ENCODE measurements around the gene TMPRSS5. TPM values are rescaled to one million over a fixed set of nuclear protein-coding genes. Genes with fewer than 3 reads are reported as not detected.
A peak's percentile ranks its signal among the peaks of the same experiment; 100 is the strongest.
"Not testable (repeated sequence)": the region's sequence is repeated elsewhere in the genome, so short reads cannot be mapped to it uniquely, and the experiment has no call there.

The TMPRSS5 gene
- total RNA-seq, 1 donor from 2014 or later = not detected

DNA sequence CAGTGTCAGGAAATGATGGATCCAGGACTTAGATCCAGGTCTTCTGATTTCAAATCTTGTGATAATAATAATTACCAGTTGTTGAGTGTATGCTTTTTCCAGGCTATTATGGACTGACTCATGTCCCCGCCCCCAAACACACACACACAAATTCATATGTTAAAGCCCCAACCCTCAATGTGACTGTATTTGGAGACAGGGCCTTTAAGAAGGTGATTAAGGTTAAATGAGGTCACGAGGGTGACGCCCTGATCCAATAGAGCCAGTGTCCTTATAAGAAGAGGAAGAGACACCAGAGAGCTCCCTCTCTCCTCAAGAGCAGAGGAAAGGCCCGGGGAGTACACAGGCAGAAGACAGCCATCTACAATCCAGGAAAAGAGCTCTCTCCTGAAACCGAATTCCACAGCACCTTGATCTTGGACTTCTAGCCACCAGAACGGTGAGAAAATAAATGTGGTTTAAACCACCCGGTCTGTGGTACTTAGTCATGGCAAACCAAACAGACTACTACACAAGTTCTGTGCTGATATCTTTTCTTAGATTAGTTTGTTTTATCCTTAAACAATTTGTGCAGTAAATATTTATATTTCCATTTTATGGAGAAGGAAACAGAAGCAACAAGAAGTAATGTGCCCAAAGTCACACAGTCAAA, 8.2 kb downstream of the TMPRSS5 start:
- DNase-seq (ENCODE audit: low read depth) = no peak

DNA sequence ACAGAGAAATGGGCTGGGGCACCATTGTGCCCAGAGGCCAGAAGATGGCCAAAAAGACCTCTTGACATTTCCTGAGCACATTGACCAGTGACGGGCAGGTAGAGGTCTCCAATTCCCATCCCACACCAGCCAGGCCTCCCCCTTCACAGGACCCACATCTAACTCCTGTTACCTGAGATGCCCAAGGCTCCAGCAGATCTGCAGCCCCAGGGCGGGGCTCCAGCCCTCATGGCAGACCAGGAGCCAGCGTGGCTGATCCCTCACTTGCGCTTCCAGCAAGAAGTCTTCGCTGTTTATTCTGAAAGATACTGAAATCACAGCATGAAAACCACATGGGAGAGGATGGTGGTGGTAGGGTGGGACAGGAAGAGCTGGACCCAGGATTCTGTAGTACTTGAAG, 9.0 kb downstream of the TMPRSS5 start:
- DNase-seq (ENCODE audit: low read depth) = no peak

DNA sequence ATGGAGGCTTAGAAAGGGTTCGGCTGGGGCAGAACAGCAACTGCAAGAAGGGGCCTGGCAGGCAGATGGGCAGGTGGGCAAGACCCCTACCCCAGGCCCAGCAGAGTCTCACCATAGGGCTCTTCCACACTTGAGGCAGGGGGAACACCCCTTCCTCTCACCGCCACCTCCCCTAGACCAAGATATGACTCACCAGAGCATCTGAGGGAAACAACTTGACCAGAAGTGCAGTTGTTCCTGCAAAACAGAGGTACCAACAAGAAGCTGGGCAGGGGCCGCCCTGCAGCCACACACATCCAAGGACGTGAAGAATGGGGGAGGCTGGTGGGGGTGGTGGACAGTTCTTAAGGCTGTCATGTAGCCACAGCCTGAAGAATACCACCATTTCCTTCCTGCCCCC, 10.9 kb downstream of the TMPRSS5 start:
- no peak for DNase-seq (ENCODE audit: low read depth)

DNA sequence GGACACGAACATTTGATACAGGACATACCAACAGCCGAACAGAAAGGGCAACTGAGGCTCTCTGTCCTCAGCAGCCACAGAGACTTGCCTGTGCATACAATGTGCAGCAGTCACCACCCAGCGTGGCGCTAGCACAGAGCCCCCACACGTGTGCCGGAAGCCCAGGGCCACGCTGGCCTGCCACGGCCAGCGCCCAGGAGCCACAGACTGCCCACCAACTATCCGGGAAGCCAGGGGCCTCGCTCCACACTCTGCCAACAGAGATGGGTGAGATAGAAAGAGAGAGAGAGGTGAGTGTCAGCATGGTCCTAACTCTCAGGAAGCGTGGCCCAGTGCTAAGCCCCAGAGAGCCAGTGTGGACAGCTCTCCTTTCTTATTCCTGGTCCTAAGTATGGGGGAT, 11.7 kb downstream of the TMPRSS5 start:
- no peak for DNase-seq (ENCODE audit: low read depth)

DNA sequence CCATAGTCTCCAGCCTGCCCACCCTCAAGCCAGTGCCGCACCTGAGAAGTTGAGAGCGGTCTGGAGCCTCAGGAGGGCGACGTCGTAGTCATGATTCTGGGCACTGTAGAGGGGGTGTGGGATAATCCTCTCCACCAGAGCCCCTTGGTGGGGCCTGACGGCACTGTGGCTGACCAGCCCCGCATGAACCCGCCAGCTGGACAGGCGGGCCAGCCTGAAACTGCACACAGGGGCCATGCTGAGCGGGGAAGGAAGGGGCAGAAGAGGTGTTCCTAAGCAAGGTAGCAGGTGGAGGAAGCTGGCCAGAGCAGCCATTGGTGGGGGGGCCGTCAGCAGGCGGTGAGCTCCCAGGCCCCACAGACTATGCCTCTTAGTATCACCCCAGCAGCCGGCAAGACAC, 13.1 kb downstream of the TMPRSS5 start:
- DNase-seq (ENCODE audit: low read depth) = no peak

DNA sequence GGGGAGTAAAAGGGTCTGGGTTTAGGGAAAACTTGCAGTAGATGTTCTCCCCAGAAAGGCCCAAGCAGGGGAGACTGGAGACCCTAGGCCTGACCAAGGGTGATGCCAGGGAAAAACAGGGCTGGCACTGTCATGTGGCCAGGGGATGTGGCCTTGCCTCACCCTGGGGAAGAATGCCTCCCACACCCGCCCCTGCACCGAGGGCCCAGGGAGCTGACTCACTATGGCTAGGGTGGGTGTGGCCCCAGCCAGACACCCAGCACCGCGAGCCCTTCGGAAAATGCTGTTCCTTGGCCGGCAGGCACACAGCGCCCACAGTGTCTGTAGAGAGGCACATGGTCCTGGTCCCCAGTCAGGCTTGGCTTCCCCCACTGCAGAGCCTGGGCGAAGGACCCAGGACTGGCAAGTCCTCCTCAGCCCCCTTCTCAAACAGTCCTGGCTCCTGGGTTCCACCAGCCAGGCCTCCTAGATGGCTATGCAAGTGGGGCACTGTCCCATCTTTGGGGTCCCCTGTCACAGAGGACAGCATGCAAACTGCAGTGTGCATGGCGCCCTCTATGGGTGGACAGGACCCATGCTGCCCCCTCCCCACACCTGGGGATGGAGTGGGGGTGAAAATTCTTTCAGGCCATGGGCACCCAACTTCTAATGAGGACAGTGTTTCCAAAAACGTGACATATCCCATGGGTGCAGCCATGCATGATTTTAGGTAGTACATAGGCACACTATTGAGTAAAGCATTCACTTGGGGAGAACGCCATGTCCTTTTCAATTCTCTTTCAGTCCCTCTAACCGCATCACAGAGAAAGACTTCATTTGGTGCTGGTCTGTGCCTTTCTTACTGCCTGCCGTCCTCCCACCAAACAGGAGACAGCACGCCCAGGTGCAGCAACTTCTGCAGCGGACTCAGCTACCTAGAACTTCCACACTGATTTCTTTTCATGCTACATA, 15.2 kb downstream of the TMPRSS5 start:
- DNase-seq (ENCODE audit: low read depth) = peak; percentile 76

DNA sequence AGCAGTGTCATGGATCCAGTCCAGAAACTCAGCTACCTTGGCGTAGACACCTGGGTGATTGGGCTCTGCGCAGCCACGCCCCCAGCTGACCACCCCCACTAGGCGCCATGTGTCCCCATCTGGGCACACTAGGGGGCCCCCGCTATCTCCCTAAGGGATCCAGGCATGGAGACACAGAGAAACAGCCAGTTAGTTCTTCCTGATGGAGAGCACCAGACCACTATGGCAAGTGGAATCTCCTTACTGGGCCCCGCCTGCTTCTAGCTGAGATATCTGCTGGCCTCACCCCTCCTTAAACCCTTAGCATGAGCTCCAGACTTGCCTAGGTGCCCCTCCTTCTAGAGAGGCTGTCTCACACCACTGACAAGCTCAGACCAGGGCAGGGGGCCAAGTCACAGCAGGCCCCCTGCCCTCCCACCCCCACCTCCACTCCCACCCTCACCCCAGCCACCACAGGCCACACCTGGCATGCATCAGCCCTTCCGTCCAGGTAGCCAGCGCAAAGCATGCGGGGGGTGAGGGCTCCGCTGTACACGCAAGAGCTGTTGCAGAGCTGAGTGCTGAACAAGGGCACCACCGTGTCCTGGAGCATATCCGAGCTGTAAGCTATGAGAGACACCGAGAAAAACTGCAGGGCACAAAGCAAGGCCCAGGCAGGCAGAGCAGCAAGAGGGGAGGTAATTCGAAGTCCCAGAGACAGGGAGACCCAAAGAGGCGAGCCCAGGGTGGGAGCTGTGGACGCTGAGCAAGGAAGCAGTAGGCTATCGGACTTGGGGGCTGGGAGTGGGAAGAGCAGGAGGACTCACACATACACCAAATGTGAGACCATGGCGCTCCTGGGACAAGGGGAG, 16.1 kb downstream of the TMPRSS5 start:
- DNase-seq (ENCODE audit: low read depth) = no peak

DNA sequence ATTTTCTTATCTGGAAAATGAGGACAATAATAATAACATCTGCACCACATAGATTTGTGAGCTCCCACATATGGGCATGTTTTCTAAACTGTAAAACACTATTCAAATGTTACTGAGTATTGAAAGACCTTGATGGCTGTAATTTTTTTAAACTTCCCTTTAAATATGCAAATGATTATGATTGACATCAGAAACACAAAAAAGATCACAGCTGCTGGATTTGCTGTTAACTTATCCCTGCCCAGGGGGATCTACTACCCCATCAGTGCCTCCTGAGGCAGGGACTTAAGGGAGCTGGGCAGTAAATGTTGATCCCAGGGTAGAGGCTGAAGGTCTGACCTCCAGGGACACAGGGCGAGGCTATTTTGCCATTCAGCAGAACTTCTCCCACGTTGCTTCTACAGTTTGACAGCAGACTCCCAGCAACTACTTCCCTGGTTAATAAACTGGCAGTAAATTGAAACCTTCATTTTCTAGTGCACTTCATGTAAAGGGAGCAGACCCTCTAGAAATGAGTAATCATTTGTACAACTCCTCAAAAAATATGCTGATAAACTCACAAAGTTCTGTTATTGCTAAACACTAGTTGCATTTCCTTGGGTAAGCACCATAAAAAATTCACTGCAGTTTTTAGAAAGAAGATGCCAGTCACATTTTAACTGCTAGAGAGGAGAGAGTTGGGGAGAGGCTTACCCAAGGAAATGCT, 20.3 kb downstream of the TMPRSS5 start:
- no peak for DNase-seq (ENCODE audit: low read depth)

DNA sequence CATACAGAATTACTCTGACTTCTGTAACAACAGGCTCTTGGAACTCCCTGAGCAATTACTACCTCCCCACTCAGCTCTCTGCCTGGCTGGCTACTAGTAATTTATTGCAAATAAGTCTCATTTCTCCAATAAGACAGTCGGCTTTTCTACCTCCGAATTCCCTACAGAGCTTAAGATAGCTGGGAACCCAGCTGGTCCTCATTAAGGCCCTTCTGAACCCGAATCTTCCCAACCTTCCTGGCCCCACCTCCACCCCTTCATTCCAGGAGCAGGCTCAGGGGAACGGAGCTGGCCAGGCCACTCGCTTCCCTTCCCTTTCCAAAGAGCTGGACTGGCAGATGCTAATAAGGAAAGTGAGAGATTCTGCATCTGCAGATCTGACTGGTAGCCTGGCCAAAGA, 21.6 kb downstream of the TMPRSS5 start:
- no peak for DNase-seq (ENCODE audit: low read depth)

DNA sequence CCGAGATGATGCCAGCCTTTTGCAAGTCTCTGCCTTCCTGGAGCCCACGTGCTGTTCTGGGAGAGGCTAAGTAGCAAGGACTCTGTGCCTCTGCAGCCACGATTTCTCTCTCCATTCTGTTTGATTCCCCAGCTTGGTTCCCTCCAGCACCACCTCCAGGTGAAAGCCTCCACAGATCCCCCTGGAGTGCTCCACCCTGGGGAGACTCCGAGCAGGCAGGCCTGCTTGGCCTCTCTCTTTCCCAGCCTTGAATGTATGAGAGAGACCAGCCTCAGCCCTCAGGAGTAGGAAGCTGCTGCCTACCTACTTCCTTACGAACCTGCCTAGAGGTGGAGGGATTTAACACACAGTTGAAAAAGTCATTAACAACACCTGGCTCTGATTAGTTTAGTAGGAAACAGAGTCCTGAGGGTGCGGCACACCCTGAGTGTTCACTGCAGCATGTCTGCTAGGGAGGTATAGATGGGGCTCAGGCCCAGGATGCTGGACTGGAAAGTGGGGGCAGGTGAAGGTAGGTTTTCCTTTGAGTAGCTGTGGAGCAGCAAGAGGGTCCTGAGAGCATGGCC, 22.5 kb downstream of the TMPRSS5 start:
- no peak for DNase-seq (ENCODE audit: low read depth)

DNA sequence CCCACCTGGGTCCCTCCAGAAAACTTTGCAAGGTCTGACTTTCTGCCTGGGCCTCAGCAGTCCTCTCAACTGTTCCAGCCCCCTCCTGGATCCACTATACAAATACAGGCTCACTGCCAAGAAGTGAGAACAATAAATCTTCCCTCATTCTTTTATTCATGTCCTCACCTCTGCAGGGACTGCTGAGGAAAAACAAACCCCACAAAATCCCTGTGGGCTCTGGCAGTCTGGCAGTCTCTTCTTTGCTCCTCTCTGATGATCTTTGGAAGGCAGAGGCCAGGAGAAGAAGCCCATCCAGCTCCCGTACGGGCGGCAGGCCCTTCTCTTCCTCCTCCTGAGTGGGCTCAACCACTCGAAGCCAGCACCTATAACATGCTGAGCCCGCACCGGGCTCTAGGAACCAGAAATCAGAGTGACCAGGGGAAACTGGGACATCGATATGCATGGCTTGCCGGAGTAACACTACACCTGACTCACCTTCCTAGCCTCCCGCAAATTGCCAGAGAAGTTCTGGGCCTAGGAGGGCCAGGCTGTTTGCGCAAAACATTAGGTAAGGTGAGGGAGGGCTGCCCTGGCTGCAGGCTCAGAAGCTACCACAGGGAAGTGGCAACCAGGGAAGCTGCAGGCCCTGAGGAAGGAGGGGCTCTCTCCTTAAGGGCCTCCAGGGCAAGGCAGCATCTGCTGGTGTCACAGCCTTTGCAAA, 24.2 kb downstream of the TMPRSS5 start:
- peak; percentile 73 for DNase-seq (ENCODE audit: low read depth)

DNA sequence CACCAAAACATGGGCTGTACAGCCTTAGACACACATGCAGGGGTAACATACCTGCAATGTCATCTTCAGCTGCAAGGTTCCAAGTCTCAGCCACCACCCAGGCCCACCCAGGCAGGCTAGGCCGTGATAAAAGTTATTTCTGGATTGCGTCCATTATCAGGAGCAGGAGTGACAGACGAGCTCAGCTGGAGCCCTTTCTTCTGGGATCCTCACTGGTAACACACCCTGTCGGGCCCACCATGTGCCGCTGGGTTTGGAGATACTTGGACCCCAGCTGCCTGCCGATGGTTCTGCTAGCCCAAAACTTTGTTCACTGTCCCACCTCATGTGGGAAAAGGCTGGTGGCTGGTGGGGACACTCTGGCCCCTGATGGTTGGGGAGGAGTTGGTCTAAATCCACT, 24.8 kb downstream of the TMPRSS5 start:
- no peak for DNase-seq (ENCODE audit: low read depth)

DNA sequence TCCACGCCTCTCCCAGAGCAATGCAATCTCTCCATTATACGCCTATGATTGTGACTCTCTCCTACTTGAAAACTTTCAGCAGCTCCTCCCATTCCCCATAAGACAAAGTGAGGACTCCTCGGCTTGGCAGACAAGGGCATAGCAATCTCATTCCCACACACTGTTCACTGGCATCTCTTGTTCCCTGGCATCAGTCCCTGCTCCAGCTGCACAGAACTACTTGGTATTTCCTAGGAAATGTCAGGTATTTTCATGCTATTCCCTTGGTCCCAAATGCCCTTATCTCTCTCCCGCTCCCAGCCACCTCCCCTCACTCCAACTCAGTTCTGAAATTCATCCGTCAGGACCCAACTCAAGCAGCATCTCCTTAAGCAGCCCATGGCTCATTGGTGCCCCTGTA, 28.4 kb downstream of the TMPRSS5 start:
- no peak for DNase-seq (ENCODE audit: low read depth)

DNA sequence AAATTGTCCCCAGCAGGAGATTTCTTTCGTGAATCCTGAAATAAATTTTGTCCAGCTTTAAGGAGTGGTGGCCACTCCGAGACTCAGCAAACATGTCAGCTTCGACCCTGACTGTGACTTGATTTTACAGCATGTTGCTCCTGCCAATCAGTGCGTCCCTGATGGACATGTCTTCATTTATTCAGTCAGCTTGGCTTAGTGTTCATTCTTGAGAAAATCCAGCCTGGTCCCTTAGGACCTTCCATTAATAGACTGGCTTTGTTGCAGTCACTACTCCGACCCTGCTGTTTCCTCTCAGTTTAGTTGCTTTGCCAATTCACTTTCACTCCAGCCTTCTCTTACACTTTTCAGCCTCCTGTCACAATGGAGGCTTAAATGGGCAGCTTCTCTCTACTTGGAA, 30.5 kb downstream of the TMPRSS5 start:
- DNase-seq (ENCODE audit: low read depth) = no peak

DNA sequence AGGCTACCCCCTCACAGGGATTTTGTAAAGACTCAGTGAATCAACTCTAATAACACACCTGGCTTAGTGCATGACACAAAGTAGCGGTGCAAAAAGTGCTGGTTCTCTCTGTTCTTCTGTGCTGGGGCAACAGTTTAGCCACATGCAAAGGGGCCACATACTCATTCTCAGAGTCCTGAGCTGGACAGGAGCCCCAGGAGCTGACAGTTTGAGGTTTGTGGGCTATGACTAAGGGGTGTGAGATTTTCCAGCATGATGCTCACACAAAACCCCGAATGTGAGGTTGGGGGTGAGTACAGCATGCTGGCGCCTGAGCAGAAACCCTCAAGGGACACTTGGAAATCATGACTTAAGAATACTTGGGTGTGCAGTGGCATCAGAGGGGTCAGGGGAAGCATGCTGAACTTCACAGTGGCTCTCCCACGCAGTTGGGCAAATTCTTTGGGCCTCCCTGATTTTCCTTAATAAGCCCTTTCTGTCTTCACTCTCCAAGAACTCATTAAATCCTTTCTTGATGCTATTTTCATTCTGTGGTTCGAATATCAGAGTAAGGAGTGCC, 31.0 kb downstream of the TMPRSS5 start:
- peak; percentile 89 for DNase-seq (ENCODE audit: low read depth)

DNA sequence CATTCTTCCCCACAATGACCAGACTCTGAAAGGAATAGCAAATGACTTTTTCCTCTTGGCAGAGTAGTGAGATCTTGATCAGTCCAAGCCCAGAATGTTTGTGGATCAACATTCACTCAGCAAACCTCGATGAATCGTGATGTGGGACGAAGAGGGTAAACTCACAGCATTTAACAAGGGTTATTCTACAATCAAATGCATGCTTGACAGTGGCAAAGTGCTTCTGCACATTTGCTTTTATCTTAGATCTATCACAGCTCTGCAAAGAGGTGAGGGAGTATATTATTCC, 31.8 kb downstream of the TMPRSS5 start:
- no peak for DNase-seq (ENCODE audit: low read depth)

DNA sequence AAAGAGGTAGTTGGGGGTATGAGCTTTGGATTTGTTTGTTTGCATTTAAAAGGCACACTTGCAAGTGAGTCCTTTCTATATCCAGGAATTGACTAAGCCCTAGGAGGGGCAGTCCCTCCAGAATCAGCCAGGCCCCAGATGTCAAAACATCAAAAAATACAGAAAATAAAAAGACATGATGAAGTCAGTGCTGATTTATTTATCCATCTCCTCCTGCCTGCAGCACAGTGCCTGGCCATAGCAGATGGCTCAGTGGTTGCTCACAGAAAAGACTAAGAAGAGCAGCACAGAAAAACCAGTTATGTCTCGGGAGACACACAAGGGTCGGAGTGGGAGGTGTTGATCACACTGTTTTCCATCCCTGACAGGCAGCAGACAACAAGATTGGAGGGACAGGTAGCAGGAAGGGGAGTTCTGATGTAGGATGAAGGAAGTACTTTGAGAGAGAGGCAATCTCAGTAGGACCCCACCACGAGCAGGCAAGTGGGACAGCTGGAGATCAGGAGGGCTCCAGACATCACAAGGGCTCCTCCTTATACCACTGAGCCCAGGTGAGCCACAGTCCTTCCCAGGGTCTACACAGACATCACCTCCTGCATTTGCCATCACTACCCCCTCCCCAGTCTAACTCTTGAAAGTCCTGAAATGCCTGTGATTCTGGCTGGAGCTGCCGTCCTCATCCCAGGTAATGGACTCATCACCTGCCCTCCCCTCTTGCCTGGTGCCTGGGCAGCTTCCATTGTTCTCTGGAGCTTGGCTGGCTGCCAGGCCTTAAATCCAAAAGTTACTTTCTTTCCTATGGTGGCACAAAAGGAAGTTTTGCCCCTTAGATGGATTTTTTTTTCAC, 32.3 kb downstream of the TMPRSS5 start:
- no peak for DNase-seq (ENCODE audit: low read depth)

DNA sequence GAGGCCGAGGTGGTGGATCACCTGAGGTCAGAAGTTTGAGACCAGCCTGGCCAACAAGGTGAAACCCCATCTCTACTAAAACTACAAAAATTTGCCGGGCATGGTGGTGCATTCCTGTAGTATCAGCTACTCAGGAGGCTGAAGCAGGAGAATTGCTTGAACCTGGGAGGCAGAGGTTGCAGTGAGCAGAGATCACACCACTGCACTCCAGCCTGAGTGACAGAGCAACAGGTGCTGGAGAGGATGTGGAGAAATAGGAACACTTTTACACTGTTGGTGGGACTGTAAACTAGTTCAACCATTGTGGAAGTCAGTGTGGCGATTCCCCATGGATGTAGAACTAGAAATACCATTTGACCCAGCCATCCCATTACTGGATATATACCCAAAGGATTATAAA, 34.2 kb downstream of the TMPRSS5 start:
- DNase-seq (ENCODE audit: low read depth) = not testable (repeated sequence)

DNA sequence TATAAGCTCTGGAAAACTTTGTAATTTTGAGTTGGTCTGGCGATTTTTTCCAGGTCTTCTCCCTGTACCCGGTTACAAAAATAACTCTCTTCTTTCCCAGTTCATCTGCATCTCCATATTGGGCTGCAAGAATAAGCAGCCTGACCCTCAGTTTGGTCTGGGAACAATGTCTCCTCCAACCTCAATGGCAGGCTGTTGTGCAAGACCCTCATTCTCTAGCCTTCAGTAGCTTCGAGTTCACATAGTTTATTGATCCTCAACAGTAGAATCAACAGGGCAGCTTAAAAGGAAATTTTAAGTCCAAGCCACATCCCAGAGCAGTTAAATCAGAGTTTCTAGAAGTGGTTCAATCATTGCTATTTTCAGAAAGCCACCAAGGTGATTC, 35.3 kb downstream of the TMPRSS5 start:
- DNase-seq (ENCODE audit: low read depth) = no peak
